Duodenal mucosa (tissue), 2 donors: Measurements from ENCODE around the gene PYCARD.
A peak's percentile ranks its signal among the peaks of the same experiment; 100 is the strongest.
"Not testable (repeated sequence)": the region's sequence is repeated elsewhere in the genome, so short reads cannot be mapped to it uniquely, and the experiment has no call there.

Experiments
- H3K27ac ChIP-seq: one replicate; pipeline ENCODE4 v1.7.0; 2013; ENCODE audit warnings: low read depth, low read length
- H3K27me3 ChIP-seq, 2 donors: one replicate each; pipeline ENCODE4 v1.7.0; 2013; ENCODE audit warnings: low read length in 2 of 2, control low read depth in 1 of 2; ENCODE audit not compliant: insufficient read depth in 2 of 2, control insufficient read depth in 1 of 2
- H3K36me3 ChIP-seq, 2 donors: one replicate each; pipeline ENCODE4 v1.7.0; 2013; ENCODE audit warnings: low read length in 2 of 2, control low read depth in 1 of 2; ENCODE audit not compliant: insufficient read depth in 2 of 2, control insufficient read depth in 1 of 2
- H3K4me1 ChIP-seq, 2 donors: one replicate each; pipeline ENCODE4 v1.7.0; 2013; ENCODE audit warnings: low read length in 2 of 2, control low read depth in 1 of 2; ENCODE audit not compliant: insufficient read depth in 2 of 2, control insufficient read depth in 1 of 2
- H3K4me3 ChIP-seq, 2 donors: one replicate each; pipeline ENCODE4 v1.7.0; 2013; ENCODE audit warnings: low read length in 2 of 2, low read depth in 1 of 2
- H3K9ac ChIP-seq, 2 donors: one replicate each; pipeline ENCODE4 v1.7.0; 2013; ENCODE audit warnings: low read length in 2 of 2, low read depth in 1 of 2
- H3K9me3 ChIP-seq, 2 donors: one replicate each; pipeline ENCODE4 v1.7.0; 2013; ENCODE audit warnings: low read length in 2 of 2, control low read depth in 1 of 2; ENCODE audit not compliant: control insufficient read depth in 1 of 2

Gene PYCARD

DNA sequence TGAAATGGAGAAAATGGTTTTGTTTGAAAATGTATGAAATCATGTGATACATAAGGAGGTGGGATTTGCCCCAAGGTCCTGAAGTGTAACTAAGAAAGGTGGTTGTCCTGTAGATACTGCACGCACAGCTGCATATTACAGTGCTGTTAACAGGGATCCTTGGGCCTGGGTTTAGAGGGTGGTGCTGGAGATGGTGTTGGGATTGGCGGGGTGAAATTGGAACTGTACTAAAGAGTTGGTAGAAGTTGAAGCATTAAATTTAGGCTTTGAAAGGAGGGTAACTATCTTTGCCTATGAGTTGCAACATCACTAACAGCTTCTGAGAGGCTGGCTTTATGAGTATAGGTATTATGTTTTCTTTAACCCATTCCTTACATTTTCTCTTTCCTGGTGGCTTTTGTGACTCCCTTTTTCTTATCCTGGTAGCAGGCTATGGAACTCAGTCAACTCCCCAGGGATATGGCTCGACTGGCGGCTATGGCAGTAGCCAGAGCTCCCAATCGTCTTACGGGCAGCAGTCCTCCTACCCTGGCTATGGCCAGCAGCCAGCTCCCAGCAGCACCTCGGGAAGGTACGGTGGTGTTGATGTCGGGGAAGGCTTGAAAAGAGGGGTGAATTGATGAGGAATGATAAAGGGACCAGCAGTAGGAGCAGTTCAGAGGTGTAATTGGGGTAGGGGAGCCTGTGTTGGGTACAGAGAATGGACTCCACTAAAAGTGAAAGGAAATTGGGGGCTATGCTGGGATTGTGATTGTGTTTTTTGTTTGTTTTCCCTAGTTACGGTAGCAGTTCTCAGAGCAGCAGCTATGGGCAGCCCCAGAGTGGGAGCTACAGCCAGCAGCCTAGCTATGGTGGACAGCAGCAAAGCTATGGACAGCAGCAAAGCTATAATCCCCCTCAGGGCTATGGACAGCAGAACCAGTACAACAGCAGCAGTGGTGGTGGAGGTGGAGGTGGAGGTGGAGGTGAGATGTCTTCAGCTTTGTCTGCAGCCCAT lies 18.8 kb downstream of the PYCARD start:
- Histone ChIP-seq H3K36me3 (peaks cover 49 to 61% of the 10 kb centered on the region in 2 donors), H3K4me3 (no peak overlapping the region), H3K9ac (no peak overlapping the region), H3K9me3 (no peaks in the 10 kb centered on the region), H3K27ac (no peak overlapping the region), H3K4me1 (peaks cover 15 to 27% of the 10 kb centered on the region in 2 donors), H3K27me3 (no peaks in the 10 kb centered on the region)

DNA sequence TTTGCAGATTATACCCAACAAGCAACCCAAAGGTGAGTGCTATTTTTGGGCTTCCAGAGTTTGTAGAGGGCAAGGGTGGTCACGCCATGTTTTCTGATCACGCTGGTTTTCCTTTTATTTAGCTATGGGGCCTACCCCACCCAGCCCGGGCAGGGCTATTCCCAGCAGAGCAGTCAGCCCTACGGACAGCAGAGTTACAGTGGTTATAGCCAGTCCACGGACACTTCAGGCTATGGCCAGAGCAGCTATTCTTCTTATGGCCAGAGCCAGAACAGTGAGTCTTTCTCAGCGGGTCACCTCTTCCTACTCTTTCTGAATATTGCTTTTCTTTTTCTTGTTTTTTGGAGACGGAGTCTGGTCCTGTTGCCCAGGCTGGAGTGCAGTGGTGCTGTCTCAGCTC lies 20.2 kb downstream of the PYCARD start:
- Histone ChIP-seq H3K4me1 (peaks cover 15 to 32% of the 10 kb centered on the region in 2 donors), H3K9ac (peak overlapping the region in 1 of 2 donors; percentile 86), H3K9me3 (no peaks in the 10 kb centered on the region), H3K27me3 (no peaks in the 10 kb centered on the region), H3K27ac (no peak overlapping the region), H3K4me3 (peak overlapping the region; percentile 49 to 72), H3K36me3 (peaks cover 35 to 48% of the 10 kb centered on the region in 2 donors)

DNA sequence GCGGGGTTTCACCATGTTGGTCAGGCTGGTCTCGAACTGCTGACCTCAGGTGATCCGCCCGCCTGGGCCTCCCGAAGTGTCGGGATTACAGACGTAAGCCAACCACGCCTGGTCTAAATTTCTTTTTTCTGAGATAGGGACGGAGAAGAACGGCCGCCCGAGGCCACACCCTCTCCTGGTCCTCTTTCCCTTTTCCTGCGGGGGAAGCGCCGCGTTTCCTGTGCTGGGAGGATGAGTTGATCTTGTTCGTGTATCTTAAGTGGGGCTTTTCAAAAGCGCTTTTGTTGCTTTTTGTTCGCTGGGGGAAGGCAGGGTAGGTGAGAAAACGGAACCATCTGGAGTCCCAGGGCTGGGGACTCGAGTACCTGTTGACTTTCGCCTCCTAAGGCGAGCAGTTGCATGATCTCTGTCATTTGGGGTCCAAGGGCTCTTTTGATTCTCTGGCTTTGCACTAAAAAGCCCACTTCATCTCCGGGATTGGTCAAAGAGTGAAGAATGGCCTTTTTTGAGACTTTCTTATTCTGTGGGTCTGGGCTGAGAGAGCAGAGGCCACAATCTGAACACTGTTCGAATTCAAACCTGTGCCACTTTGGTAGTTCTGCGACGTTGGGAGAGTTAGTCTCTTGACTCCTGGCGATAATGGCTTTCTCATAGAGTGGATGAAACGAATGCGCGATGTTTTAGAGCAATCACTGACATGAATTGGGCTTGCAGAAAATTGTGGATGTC lies 21.3 kb downstream of the PYCARD start:
- Histone ChIP-seq H3K4me1 (peaks cover 15 to 32% of the 10 kb centered on the region in 2 donors), H3K4me3 (peak overlapping the region; percentile 72 to 84), H3K27ac (no peak overlapping the region), H3K36me3 (peaks cover 24 to 37% of the 10 kb centered on the region in 2 donors), H3K9ac (peak overlapping the region; percentile 52 to 86), H3K27me3 (no peaks in the 10 kb centered on the region), H3K9me3 (no peaks in the 10 kb centered on the region)

DNA sequence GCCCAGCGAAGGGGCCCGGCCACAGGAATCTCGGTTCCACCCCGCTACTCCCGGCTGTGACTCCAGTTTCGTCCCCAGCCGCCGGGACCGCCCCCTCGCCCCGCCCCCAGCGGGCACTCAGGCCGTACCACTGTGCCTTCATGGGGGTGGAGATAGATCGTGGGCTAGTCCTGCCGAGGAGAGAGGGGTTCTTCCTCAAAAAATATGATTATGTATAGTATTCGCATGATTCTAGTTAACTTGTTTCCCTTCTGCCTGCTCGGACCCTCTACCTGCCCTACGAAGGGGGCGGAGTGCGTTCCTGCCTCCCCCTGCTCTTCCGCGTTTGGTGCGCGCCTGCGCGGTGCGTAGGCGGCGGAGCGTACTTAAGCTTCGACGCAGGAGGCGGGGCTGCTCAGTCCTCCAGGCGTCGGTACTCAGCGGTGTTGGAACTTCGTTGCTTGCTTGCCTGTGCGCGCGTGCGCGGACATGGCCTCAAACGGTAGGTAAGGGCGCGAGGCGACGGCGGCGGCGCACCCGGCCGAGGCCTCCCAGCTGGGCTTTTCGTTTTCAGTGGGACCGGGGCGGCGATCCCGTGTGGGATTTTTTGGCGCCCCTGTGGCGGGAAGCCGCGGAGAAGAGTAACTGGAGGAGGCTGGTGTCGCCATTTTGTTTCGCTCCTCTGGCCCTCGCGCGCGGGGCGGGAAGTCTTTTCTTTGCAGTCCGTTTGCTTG lies 22.7 kb downstream of the PYCARD start, which contains the start of gene FUS:
Gene FUS, plus strand, starts transcription at position 393 of the 713 bp plus-strand sequence. Its CDS starts 76 bp downstream, at position 469.
- Histone ChIP-seq H3K36me3 (peaks cover 11 to 23% of the 10 kb centered on the region in 2 donors), H3K27me3 (no peaks in the 10 kb centered on the region), H3K9ac (peak within 1 kb of the TSS; percentile 52 to 86), H3K9me3 (no peaks in the 10 kb centered on the region), H3K4me3 (peak within 1 kb of the TSS; percentile 72 to 84), H3K4me1 (peaks cover 15 to 32% of the 10 kb centered on the region in 2 donors), H3K27ac (peak within 1 kb of the TSS; percentile 92)

DNA sequence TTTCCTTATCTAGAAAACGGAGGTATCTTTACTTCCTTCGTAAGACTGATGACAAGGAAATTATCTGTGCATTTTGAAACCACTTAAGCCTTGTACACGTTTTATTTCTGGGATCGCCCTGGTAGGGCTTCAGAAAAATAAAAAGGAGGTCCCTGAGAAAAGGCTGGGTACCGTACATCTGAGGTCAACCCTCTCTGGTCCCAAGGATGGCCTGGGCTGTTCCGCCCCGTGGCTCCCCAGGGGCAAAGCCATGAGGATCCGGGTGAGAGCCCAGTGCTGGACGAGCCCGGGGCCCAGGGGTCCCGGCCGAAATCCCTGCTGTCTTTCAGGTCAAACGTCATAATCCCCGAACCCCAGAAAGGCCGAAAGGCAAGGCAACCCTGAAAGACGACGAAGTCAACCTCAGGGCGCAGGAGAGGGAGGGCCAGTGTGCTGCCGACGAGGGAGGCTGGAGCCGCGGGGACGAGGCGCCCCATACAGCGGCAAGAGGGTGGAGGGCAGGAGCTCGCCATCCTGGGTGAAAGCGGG lies 23.3 kb downstream of the PYCARD start:
- H3K9ac ChIP-seq = peak overlapping the region; percentile 52 to 86
- H3K9me3 ChIP-seq = no peaks in the 10 kb centered on the region
- H3K4me1 ChIP-seq = peaks cover 15 to 32% of the 10 kb centered on the region in 2 donors
- H3K27me3 ChIP-seq = no peaks in the 10 kb centered on the region
- peak overlapping the region; percentile 72 to 84 for H3K4me3 ChIP-seq
- H3K27ac ChIP-seq = peak overlapping the region; percentile 92
- H3K36me3 ChIP-seq = peaks cover 11 to 18% of the 10 kb centered on the region in 2 donors

DNA sequence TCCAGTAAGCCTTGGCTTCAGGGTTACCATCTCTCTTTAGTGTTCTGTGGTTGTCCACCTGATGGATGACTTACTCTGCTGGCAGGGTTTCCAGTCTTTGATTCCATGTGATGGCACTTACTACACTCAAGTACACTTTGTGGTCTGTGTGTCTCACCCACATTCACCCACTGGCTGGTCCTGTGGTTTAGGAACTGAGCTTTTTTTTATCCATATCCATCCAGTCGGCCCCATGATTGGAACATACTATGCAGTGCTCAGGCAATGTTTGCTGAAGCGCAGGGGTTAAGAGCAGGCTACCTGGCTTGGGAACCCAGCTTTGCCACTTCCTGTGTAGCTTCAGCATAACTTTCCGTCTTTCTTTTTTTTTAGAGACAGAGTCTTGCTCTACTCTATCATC lies 25.4 kb downstream of the PYCARD start:
- no peak overlapping the region for H3K4me3 ChIP-seq
- H3K9me3 ChIP-seq = no peaks in the 10 kb centered on the region
- H3K36me3 ChIP-seq = no peaks in the 10 kb centered on the region
- H3K27me3 ChIP-seq = no peaks in the 10 kb centered on the region
- H3K4me1 ChIP-seq = peaks cover 13 to 19% of the 10 kb centered on the region in 2 donors
- H3K9ac ChIP-seq = no peak overlapping the region
- no peak overlapping the region for H3K27ac ChIP-seq

DNA sequence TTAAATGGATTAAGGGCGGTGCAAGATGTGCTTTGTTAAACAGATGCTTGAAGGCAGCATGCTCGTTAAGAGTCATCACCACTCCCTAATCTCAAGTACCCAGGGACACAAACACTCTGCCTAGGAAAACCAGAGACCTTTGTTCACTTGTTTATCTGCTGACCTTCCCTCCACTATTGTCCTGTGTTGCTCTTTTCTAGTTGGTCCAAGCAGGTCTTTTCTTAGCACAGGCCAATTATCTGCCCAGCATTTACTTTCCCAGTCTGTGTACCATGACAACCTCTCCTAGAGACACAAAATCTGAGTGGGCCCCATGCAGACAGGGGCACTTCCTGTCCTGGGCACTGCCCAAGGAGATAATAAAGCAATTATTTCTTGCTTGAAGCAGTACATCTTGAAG lies 32.5 kb downstream of the PYCARD start:
- not testable (repeated sequence) for H3K27me3 ChIP-seq, H3K4me3 ChIP-seq, H3K36me3 ChIP-seq, H3K27ac ChIP-seq, H3K9ac ChIP-seq, H3K4me1 ChIP-seq, H3K9me3 ChIP-seq

DNA sequence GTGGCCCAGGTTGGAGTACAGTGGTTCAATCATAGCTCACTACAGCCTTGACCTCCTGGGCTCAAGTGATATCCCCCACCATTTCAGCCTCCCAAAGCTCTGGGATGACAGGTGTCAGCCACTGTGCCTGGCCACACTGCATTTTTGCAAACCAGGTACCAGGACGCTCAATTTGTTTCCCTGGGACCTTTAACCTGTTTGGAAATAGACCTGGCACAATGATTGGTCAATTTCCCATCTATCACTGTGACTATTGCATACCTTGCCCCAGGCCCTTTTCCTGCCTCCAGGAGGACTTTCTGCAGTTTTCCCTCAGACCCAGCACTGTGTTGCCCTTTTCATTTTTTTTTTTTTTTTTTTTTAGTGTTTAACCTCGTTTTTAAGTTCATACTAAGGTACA lies 33.7 kb downstream of the PYCARD start:
- H3K27ac ChIP-seq = no peak overlapping the region
- no peak overlapping the region for H3K4me3 ChIP-seq
- no peaks in the 10 kb centered on the region for H3K9me3 ChIP-seq
- no peaks in the 10 kb centered on the region for H3K27me3 ChIP-seq
- H3K4me1 ChIP-seq = peaks cover 0 to 5% of the 10 kb centered on the region in 2 donors
- H3K9ac ChIP-seq = no peak overlapping the region
- H3K36me3 ChIP-seq = no peaks in the 10 kb centered on the region

DNA sequence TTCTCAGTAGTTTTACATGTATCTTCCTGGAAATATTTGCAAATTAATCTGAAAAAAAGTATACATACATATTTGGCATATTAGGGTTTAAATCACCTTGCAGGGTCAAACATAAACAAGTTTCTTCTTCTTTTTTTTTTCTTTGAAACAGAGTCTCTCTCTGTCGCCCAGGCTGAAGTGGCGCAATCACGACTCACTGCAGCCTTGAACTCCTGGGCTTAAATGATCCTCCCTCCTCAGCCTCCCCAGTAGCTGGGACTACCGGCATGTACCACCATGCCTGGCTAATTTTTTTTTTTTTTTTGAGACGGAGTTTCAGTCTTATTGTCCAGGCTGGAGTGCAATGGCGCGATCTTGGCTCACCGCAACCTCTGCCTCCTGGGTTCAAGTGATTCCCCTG lies 35.2 kb downstream of the PYCARD start:
- H3K36me3 ChIP-seq = no peaks in the 10 kb centered on the region
- peaks cover 0 to 5% of the 10 kb centered on the region in 2 donors for H3K4me1 ChIP-seq
- no peak overlapping the region for H3K27ac ChIP-seq
- no peaks in the 10 kb centered on the region for H3K9me3 ChIP-seq
- no peak overlapping the region for H3K9ac ChIP-seq
- no peak overlapping the region for H3K4me3 ChIP-seq
- H3K27me3 ChIP-seq = no peaks in the 10 kb centered on the region
